Activated CD8-positive, alpha-beta T cell treated with anti-CD3 and anti-CD28 coated beads for 36 hours (primary cell): ENCODE results near the gene PHKB. TPM values are rescaled to one million over a fixed set of nuclear protein-coding genes. Genes with fewer than 3 reads are reported as not detected.

ENCODE experiments used
- ATAC-seq: fragments of 200-7000 bp; cut with Tn5 transposase; one replicate; pipeline ENCODE4 v1.10.0; 2021; ENCODE audit warnings: mild to moderate bottlenecking, moderate library complexity
- CTCF ChIA-PET: fragments of 350-600 bp; sonication (Branson Sonifier 250); formaldehyde crosslinking; loops from one replicate; lab custom pipeline; 2021; ENCODE audit warnings: antibody characterized with exemption; lab: Charles Lee
- POLR2A ChIA-PET: fragments of 350-600 bp; sonication (Branson Sonifier 250); formaldehyde crosslinking; loops from one replicate; lab custom pipeline; 2021; ENCODE audit warnings: antibody characterized with exemption; lab: Charles Lee
- DNase-seq: peaks from one replicate; pipeline ENCODE4 v3.0.0-alpha.2; 2020
- H3K27ac Mint-ChIP-seq: one replicate; pipeline ENCODE4 v1.8.0; 2021; ENCODE audit warnings: mild to moderate bottlenecking, mixed read lengths
- H3K27me3 Mint-ChIP-seq: one replicate; pipeline ENCODE4 v1.8.0; 2021; ENCODE audit warnings: mixed read lengths
- H3K36me3 Mint-ChIP-seq: one replicate; pipeline ENCODE4 v1.8.0; 2021; ENCODE audit warnings: low read depth, mixed read lengths
- H3K4me1 Mint-ChIP-seq: one replicate; pipeline ENCODE4 v1.8.0; 2021; ENCODE audit warnings: low read depth, mixed read lengths
- H3K4me3 Mint-ChIP-seq: one replicate; pipeline ENCODE4 v1.8.0; 2021; ENCODE audit warnings: mild to moderate bottlenecking, moderate library complexity, mixed read lengths
- H3K9me3 Mint-ChIP-seq: one replicate; pipeline ENCODE4 v1.8.0; 2021; ENCODE audit warnings: mixed read lengths
- CTCF ChIP-seq: fragments of 200-600 bp; IDR thresholded peaks from one replicate; pipeline ENCODE4 v1.8.0; 2022; ENCODE audit warnings: antibody characterized with exemption, mild to moderate bottlenecking
- intact Hi-C: fragments of 100-400 bp; cut with micrococcal nuclease; formaldehyde crosslinking; loops from one replicate; pipeline ENCODE4 v1.10.0; 2022
- total RNA-seq, 2 experiments: library from RNA; stranded (reverse); gene quantifications; one replicate each; pipeline ENCODE4 v1.2.3, GENCODE V29; 2021

PHKB gene
- total RNA-seq, 2 experiments from 2014 or later = 20.2 to 23.1 TPM

GRCh38 chr16:47448830-47449575 lies 12.1 kb upstream of the PHKB start:
- H3K9me3 Mint-ChIP-seq = no peaks in the 10 kb centered on the region
- H3K27ac Mint-ChIP-seq = no peak overlapping the region
- no peaks in the 10 kb centered on the region for H3K27me3 Mint-ChIP-seq
- H3K36me3 Mint-ChIP-seq = peaks cover 38% of the 10 kb centered on the region
- POLR2A ChIA-PET = no interaction called here
- peaks cover 9% of the 10 kb centered on the region for H3K4me1 Mint-ChIP-seq
- intact Hi-C loops = no loop called here
- CTCF ChIA-PET = no interaction called here
- no peak for ATAC-seq
- DNase-seq = no peak
- TF ChIP-seq CTCF = no peak
- H3K4me3 Mint-ChIP-seq = no peak overlapping the region

- no peak overlapping the region for H3K4me3 Mint-ChIP-seq
- no peaks in the 10 kb centered on the region for H3K9me3 Mint-ChIP-seq
- no peak for TF ChIP-seq CTCF
- ChIA-PET POLR2A (no interaction called here), CTCF (interaction anchor here (1.0 kb wide), 1 partner anchor 412 kb away, joined by 3 read pairs; no protein-coding TSS in a partner anchor)
- ATAC-seq (no peak), DNase-seq (no peak)
- H3K36me3 Mint-ChIP-seq = peaks cover 39% of the 10 kb centered on the region
- intact Hi-C loops = no loop called here
- no peak overlapping the region for H3K27ac Mint-ChIP-seq
- peaks cover 9% of the 10 kb centered on the region for H3K4me1 Mint-ChIP-seq
- H3K27me3 Mint-ChIP-seq = no peaks in the 10 kb centered on the region
Observed at GRCh38 chr16:47449788-47450187, 11.3 kb upstream of the PHKB start.

DNA sequence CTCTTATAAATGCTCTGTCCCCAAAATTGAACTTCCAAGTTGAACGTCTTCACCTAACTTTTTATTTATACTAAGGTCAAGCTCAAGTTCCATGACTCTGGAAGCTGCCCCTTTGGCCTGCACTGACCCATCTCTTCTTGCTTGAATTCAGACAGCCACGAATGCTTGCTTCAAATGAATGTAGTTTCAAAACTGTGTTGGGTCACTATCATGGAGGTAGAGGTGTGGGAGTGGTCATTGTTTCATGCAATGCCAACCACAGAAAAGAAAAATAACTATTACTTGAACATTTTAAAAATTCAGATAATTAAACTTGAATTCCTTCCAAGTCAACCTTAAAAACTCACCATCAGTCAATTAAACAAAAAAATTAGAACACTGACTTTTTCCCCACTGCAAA lies 2.8 kb upstream of the PHKB start:
- Mint-ChIP-seq H3K27ac (no peak overlapping the region), H3K4me1 (peaks cover 41% of the 10 kb centered on the region), H3K36me3 (peaks cover 21% of the 10 kb centered on the region), H3K27me3 (no peaks in the 10 kb centered on the region), H3K4me3 (no peak overlapping the region), H3K9me3 (no peaks in the 10 kb centered on the region)
- DNase-seq (no peak), ATAC-seq (no peak)
- intact Hi-C loops = no loop called here
- TF ChIP-seq CTCF = no peak
- CTCF ChIA-PET = no interaction called here
- POLR2A ChIA-PET = no interaction called here

DNA sequence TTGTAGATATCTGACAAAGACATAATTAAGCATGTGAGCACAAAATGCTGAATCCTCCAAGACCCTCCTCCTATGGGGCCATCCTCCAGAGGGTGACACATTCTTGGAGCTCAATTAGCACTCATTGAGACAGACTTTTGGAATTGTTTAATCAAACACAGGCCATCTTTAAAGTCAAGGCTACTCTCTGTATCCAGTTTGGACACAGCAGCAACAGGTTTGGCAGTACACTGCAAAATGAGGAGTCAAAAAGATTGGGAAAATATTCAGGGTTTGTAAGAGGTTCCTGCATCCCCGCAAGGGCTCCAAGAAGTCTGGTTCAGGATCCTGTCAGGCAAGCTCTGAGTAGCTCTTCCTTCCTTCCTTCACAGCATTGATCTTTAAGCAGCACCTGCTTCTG lies 1.5 kb upstream of the PHKB start:
- Mint-ChIP-seq H3K36me3 (peaks cover 12% of the 10 kb centered on the region), H3K27me3 (no peaks in the 10 kb centered on the region), H3K27ac (peak overlapping the region; percentile 95), H3K4me1 (peaks cover 50% of the 10 kb centered on the region), H3K9me3 (no peaks in the 10 kb centered on the region), H3K4me3 (peak overlapping the region; percentile 95)
- ChIA-PET CTCF (no interaction called here), POLR2A (interaction anchor here (1.0 kb wide), 1 partner anchor 59 kb away, joined by 3 read pairs; no protein-coding TSS in a partner anchor)
- DNase-seq (no peak), ATAC-seq (no peak)
- no peak for TF ChIP-seq CTCF
- intact Hi-C loops = loop anchor here (10.0 kb wide), 1 partner anchor 315 kb away; the partner anchor contains the start of gene NETO2

DNA sequence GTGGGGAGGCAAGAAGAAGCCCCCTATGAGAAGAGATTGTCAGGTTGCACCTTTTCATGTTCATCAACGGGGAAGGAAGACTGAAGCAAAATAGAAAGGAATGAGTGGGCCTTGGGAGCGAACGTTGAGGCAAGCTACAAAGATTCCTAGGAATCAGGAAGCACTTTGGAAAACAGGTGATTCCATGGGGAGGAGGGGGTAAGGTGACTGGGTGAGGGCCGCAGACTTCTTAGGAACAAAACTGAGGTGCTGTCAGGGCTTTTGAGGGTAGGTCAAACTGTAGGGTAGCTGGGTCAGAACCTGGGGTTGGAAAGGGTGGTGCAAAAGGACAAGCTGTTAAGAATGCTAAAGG lies 796 bp upstream of the PHKB start:
- DNase-seq (no peak), ATAC-seq (no peak)
- CTCF ChIA-PET = interaction anchor here (1.0 to 2.2 kb wide), 6 partner anchors 11 to 318 kb away, joined by 3 to 12 read pairs (median 6); partner anchors contain the start of gene NETO2
- Mint-ChIP-seq H3K9me3 (no peaks in the 10 kb centered on the region), H3K27me3 (no peaks in the 10 kb centered on the region), H3K36me3 (peaks cover 9% of the 10 kb centered on the region), H3K4me3 (peak overlapping the region; percentile 95), H3K27ac (peak overlapping the region; percentile 95), H3K4me1 (peaks cover 53% of the 10 kb centered on the region)
- TF ChIP-seq CTCF = no peak
- intact Hi-C loops = loop anchor here (10.0 kb wide), 1 partner anchor 316 kb away; the partner anchor contains the start of gene NETO2
- POLR2A ChIA-PET = interaction anchor here (1.0 to 1.3 kb wide), 2 partner anchors 58 to 698 kb away, joined by 3 to 4 read pairs; no protein-coding TSS in a partner anchor
